GM21447 (cell line): ENCODE results near the gene RNF151.
"Not testable (repeated sequence)": the region's sequence is repeated elsewhere in the genome, so short reads cannot be mapped to it uniquely, and the experiment has no call there.

Experiments used
- ATAC-seq: cut with Tn5 transposase; IDR thresholded peaks from one replicate; pipeline ENCODE4 v1.9.1; 2021; ENCODE audit not compliant: unreplicated experiment

RNF151 gene

GRCh38 chr16:1938910-1939309 is 27.7 kb upstream of the RNF151 start:
- no peak for ATAC-seq

- ATAC-seq = not testable (repeated sequence)
Observed at GRCh38 chr16:1939833-1940232, 26.8 kb upstream of the RNF151 start.

- ATAC-seq = no peak
Observed at GRCh38 chr16:1940273-1941161, 26.1 kb upstream of the RNF151 start.

GRCh38 chr16:1941162-1942046 is 25.3 kb upstream of the RNF151 start:
- ATAC-seq = no peak

GRCh38 chr16:1942047-1942809 is 24.4 kb upstream of the RNF151 start:
- ATAC-seq = no peak

- peak; percentile 86 for ATAC-seq
Observed at GRCh38 chr16:1942810-1943726, 23.6 kb upstream of the RNF151 start, which contains the start of gene MSRB1. MSRB1 (minus strand) TSS chr16:1943199; CDS start chr16:1943156, 43 bp downstream.

- no peak for ATAC-seq
Observed at GRCh38 chr16:1944612-1945199, 21.9 kb upstream of the RNF151 start.

GRCh38 chr16:1945559-1946391 is 20.9 kb upstream of the RNF151 start:
- ATAC-seq = no peak

- no peak for ATAC-seq
Observed at GRCh38 chr16:1946495-1947368, 19.9 kb upstream of the RNF151 start.

- ATAC-seq = no peak
Observed at GRCh38 chr16:1947369-1947670, 19.3 kb upstream of the RNF151 start.

- no peak for ATAC-seq
Observed at GRCh38 chr16:1949507-1949906, 17.1 kb upstream of the RNF151 start.

- ATAC-seq = no peak
Observed at GRCh38 chr16:1950047-1950446, 16.6 kb upstream of the RNF151 start.

GRCh38 chr16:1950559-1950958 is 16.1 kb upstream of the RNF151 start:
- ATAC-seq = no peak

- no peak for ATAC-seq
Observed at GRCh38 chr16:1953734-1954133, 12.9 kb upstream of the RNF151 start.

- ATAC-seq = not testable (repeated sequence)
Observed at GRCh38 chr16:1957434-1958142, 9.1 kb upstream of the RNF151 start.

- ATAC-seq = not testable (repeated sequence)
Observed at GRCh38 chr16:1958143-1958491, 8.5 kb upstream of the RNF151 start.

GRCh38 chr16:1958715-1959268 is 7.9 kb upstream of the RNF151 start:
- ATAC-seq = no peak
